SU-DHL-6 (cell line): ENCODE measurements around the gene MGAM2.

Experiments
- EZH2phosphoT487 ChIP-seq: fragments of 200-600 bp; sonication (generic), shearing (Covaris generic); conservative IDR thresholded peaks from 2 replicates; pipeline ENCODE4 v1.6.1; 2018; ENCODE audit warnings: mild to moderate bottlenecking, antibody characterized with exemption, low read length, moderate library complexity, mixed read lengths
- TF ChIP-seq, protein P1 (sequence below): fragments of 200-600 bp; sonication (generic); IDR thresholded peaks from one replicate; pipeline ENCODE4 v1.5.1; 2017; ENCODE audit warnings: antibody characterized with exemption, mild to moderate bottlenecking, low read length, moderate library complexity; ENCODE audit not compliant: insufficient read depth, poor library complexity, severe bottlenecking

DNA sequence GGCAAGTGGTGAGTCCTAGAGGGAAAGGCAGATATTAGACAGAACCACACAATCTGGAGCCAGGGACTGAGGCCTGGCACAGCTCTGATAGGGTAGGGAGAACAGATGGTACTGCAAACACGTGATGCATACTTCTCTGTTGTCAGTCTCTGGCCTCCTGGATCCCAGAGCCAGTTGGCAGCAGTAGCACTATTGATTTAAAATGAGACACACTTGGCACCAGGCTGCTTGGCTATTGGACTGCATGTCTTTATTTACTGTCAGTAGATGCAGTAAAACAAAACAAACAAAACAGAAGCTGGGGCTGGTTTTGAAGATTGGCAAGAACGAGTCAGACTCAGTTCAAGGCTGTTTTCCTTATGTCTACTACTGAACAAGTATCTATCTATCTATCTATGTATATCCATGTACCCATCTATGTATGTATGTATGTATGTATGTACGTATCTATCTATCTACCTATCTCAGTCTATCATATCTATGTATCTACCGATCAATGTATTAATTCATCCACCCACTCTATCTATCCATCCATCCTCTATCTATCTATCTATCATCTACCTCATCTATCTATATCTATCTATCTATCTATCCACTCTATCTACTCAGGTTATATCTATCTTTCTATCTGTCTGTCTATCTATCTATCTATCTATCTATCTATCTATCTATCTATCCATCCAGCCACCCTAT lies 23.4 kb upstream of the MGAM2 start:
- TF ChIP-seq, protein P1, sequence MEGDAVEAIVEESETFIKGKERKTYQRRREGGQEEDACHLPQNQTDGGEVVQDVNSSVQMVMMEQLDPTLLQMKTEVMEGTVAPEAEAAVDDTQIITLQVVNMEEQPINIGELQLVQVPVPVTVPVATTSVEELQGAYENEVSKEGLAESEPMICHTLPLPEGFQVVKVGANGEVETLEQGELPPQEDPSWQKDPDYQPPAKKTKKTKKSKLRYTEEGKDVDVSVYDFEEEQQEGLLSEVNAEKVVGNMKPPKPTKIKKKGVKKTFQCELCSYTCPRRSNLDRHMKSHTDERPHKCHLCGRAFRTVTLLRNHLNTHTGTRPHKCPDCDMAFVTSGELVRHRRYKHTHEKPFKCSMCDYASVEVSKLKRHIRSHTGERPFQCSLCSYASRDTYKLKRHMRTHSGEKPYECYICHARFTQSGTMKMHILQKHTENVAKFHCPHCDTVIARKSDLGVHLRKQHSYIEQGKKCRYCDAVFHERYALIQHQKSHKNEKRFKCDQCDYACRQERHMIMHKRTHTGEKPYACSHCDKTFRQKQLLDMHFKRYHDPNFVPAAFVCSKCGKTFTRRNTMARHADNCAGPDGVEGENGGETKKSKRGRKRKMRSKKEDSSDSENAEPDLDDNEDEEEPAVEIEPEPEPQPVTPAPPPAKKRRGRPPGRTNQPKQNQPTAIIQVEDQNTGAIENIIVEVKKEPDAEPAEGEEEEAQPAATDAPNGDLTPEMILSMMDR = no peak
- no peak for TF ChIP-seq EZH2phosphoT487
